ENCODE data around the gene CLMN. TPM values are rescaled to one million over a fixed set of nuclear protein-coding genes. Genes with fewer than 3 reads are reported as not detected.

The CLMN gene
- total and polyA plus RNA-seq, 2 of the 8 experiments (the other 6 are each of a cell fraction or from before 2014, with no cell fraction given), result 1.6 to 8.2 TPM

DNA sequence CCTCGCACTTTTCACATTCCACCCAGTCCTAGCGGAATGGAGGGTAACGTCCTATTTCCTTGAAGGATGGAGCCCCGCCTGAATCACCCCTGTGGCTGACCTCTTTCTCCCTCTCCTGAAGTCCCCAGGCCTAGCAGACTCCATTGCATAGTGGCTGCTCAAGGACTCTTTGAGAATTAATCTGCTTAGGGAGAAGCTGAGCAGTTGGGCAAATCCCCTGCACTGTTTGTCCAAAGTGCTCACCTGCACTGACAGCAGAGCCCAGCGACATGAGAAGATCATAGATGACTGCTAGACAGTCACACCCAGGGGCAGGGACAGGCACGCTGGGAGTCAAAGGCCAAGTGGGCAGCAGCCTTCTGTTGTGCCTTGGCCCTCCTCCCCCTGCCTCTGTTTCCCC, 124.7 kb downstream of the CLMN start:
- H4K8ac ChIP-seq (ENCODE audit: extremely low read depth, insufficient read depth, low read length), result no peak overlapping the region; the same call in 1 of the 2 replicates
- no peak overlapping the region for H3K18ac ChIP-seq (ENCODE audit: extremely low read depth, low read length)
- H3K79me1 ChIP-seq (ENCODE audit: low read depth, low read length), result no peaks in the 10 kb centered on the region
- H3K23me2 ChIP-seq (ENCODE audit: low read depth, low read length), result no peaks in the 10 kb centered on the region
- no peak overlapping the region for H2BK15ac ChIP-seq (ENCODE audit: low read length)
- POLR2A ChIA-PET (ENCODE audit: partially characterized antibody), result interaction anchor here (1.6 kb wide), 1 partner anchor 59 kb away, joined by 3 read pairs; no protein-coding TSS in a partner anchor
- peaks cover 10 to 19% (median 15%) of the 10 kb centered on the region in 4 experiments for H3K4me1 ChIP-seq (replicated peaks in 1 of 4; ENCODE audit: control insufficient read depth in 3 of 4, insufficient read depth in 4 of 4, low read length in 3 of 4)
- peak overlapping the region; percentile 33; the same call in 1 of the 2 replicates for H2BK12ac ChIP-seq (ENCODE audit: low read depth, low read length)
- no peak overlapping the region for H3K27ac ChIP-seq (ENCODE audit: low read depth, low read length)
- no peaks in the 10 kb centered on the region for H3K9me3 ChIP-seq (ENCODE audit: insufficient read depth in 2 of 2, low read depth in 1 of 2, low read length in 1 of 2)
- DNase-seq (ENCODE audit: low read depth in 1 of 2, low spot score in 2 of 2) (no peak), FAIRE-seq (no peak)
- no peak overlapping the region for H2BK120ac ChIP-seq (replicated peaks; ENCODE audit: low read depth, low read length)
- no peak overlapping the region for H3K56ac ChIP-seq (replicated peaks; ENCODE audit: insufficient read length, low read depth, low read length)
- 85% methylated on average over 6 of the region's 6 CpGs; no CpG with 5 or more reads in 1 of the 2 experiments for WGBS, 2 experiments (ENCODE audit: extremely low coverage in 1 of 2, insufficient coverage in 1 of 2, insufficient read length in 1 of 2, insufficient replicate concordance in 2 of 2, low coverage in 1 of 2, low lambda C conversion rate in 2 of 2, missing lambda C conversion rate in 1 of 2)
- no peak overlapping the region for H2BK20ac ChIP-seq (ENCODE audit: low read length)
- TF ChIP-seq POLR2A (IDR thresholded peaks at IDR 0.05; ENCODE audit: control extremely low read depth in 1 of 2, low read depth in 2 of 2, low read length in 2 of 2) (no peak), KDM5A (IDR thresholded peaks at IDR 0.05; ENCODE audit: low read length) (no peak)
- H4K5ac ChIP-seq (ENCODE audit: insufficient read length, low read depth, low read length), result no peak overlapping the region
- H2AK5ac ChIP-seq (ENCODE audit: low read depth, low read length), result 0 out of 2 replicates have a peak overlapping the region, but pooled peaks have one; percentile 32
- no peak overlapping the region for H2BK5ac ChIP-seq (ENCODE audit: low read depth, low read length)
- no peak overlapping the region for H2AFZ ChIP-seq (ENCODE audit: low read length)
- H3K4ac ChIP-seq (replicated peaks; ENCODE audit: insufficient read length, low read depth, low read length), result no peak overlapping the region
- no peaks in the 10 kb centered on the region for H3K79me2 ChIP-seq (ENCODE audit: control insufficient read depth in 1 of 2, insufficient read depth in 2 of 2, low read length in 2 of 2)
- no peak overlapping the region for H3K14ac ChIP-seq (ENCODE audit: insufficient read length)
- no peaks in the 10 kb centered on the region for H3K27me3 ChIP-seq (replicated peaks in 1 of 4; ENCODE audit: control insufficient read depth in 3 of 4, extremely low read depth in 1 of 4, insufficient read depth in 3 of 4, low read length in 3 of 4)
- H3K9ac ChIP-seq (replicated peaks in 1 of 4; ENCODE audit: extremely low read depth in 1 of 4, low read depth in 3 of 4, low read length in 3 of 4), result no peak overlapping the region
- no peak overlapping the region for H4K91ac ChIP-seq (replicated peaks; ENCODE audit: insufficient read length, low read length)
- H4K20me1 ChIP-seq (replicated peaks in 1 of 2; ENCODE audit: control insufficient read depth in 1 of 2, insufficient read depth in 2 of 2, low read length in 2 of 2), result no peaks in the 10 kb centered on the region
- no peak overlapping the region for H3K23ac ChIP-seq (ENCODE audit: insufficient read length)
- CTCF ChIA-PET (ENCODE audit: partially characterized antibody), result interaction anchor here (2.4 to 4.3 kb wide), 2 partner anchors 27 to 77 kb away, joined by 8 to 10 read pairs; no protein-coding TSS in a partner anchor
- H3K4me2 ChIP-seq (ENCODE audit: insufficient read depth in 1 of 2, low read depth in 2 of 2, low read length in 2 of 2), result no peak overlapping the region
- H3K4me3 ChIP-seq (ENCODE audit: extremely low read depth in 1 of 4, insufficient read depth in 2 of 4, low read depth in 3 of 4, low read length in 4 of 4), result no peak overlapping the region
- H3K36me3 ChIP-seq (ENCODE audit: control insufficient read depth in 2 of 4, insufficient read depth in 4 of 4, low read length in 3 of 4), result no peaks in the 10 kb centered on the region

All from H1 (cell line).